ENCODE data around the gene SPRR2G. TPM values are rescaled to one million over a fixed set of nuclear protein-coding genes. Genes with fewer than 3 reads are reported as not detected.
"Not testable (repeated sequence)": the region's sequence is repeated elsewhere in the genome, so short reads cannot be mapped to it uniquely, and the experiment has no call there.

SPRR2G gene
- not detected for total RNA-seq
- long read RNA-seq, donor 1 = 0 reads
- long read RNA-seq, donor 2 = 0 reads

DNA sequence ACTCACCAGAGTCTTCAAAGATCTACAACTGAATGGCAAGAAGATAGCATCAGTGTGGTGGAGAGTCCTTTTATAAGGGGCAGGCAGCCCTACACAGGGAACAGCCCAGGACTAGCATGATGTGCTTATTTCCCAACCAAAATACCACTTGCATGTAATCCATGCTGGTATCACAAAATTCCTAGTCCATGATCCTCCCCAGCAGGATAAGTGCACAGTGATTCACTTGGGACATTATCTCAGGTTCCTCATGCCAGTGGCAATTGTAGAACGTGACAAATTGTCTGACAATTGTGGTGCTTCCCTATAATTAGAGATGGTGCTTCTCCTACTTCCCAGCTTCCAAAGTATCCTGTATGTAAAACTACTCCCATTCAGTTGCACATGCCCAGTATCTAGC is at the start of gene SPRR2G:
Gene SPRR2G (minus strand): TSS at position 45 of the 400 bp plus-strand sequence. CDS start 780 bp downstream, outside the sequence.
- H3K4me3 ChIP-seq = no peak within 1 kb of the TSS
- ATAC-seq (no peak), DNase-seq (no peak)
- no peak for TF ChIP-seq CTCF (IDR thresholded peaks at IDR 0.05)
- H3K36me3 ChIP-seq (ENCODE audit: low read depth) = no peaks in the 10 kb centered on the region
- no peaks in the 10 kb centered on the region for H3K9me3 ChIP-seq
- intact Hi-C loops (cut with DNase I, micrococcal nuclease) = no loop called here
- no peaks in the 10 kb centered on the region for H3K4me1 ChIP-seq (ENCODE audit: low read depth)

DNA sequence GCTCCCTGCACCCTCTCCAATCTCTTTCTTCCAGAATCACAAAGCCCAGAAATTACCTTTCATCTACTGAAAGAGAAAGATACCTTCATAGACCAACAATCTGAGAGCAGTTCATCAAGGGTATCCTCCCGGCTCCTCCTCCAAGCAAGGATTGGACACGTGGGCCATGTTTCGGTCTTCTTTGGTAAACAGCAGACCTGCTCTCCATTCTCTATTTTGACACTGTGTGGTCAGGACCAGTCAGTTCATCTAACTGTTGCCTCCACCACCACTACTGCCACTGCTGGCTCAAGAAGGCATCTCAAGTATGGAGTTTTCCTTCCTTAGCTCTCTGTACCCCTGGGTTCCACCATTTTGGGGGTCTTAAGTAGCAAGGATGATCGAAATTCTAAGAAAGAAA is 44.5 kb upstream of the SPRR2G start:
- Histone ChIP-seq H3K9me3 (no peaks in the 10 kb centered on the region), H3K4me1 (ENCODE audit: low read depth) (no peaks in the 10 kb centered on the region), H3K4me3 (no peak overlapping the region), H3K36me3 (ENCODE audit: low read depth) (no peaks in the 10 kb centered on the region)
- no peak for DNase-seq
- intact Hi-C loops (cut with DNase I, micrococcal nuclease) = no loop called here
- TF ChIP-seq CTCF (IDR thresholded peaks at IDR 0.05) = no peak
- ATAC-seq = no peak

- intact Hi-C loops (cut with DNase I, micrococcal nuclease) = no loop called here
- H3K36me3 ChIP-seq (ENCODE audit: low read depth) = no peaks in the 10 kb centered on the region
- no peaks in the 10 kb centered on the region for H3K9me3 ChIP-seq
- no peaks in the 10 kb centered on the region for H3K4me1 ChIP-seq (ENCODE audit: low read depth)
- no peak for DNase-seq
- no peak overlapping the region for H3K4me3 ChIP-seq
- TF ChIP-seq CTCF (IDR thresholded peaks at IDR 0.05) = no peak
- ATAC-seq = no peak
These were observed 43.8 kb upstream of the SPRR2G start for GRCh38 chr1:153194331-153195050.

GRCh38 chr1:153192697-153193096 is 42.0 kb upstream of the SPRR2G start:
- no peak for DNase-seq
- no peak for ATAC-seq

DNA sequence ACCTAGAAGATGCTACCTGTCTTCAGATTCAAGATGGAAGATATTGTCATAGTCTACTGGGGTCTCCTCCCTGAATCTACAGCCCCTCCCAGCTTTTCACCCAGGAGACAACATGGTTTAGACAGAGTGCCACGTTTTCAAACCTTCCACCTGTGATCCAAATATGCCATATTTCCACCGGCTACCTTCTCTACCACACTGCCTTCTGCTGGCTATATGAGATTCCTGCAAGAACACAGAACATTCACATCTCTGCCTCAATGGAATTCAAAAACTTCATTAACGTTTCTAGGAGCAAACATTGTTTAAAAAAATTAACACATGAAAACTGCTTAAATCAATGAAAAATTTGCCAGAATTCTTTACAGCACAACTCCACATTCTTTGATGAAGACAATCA is 39.7 kb upstream of the SPRR2G start:
- intact Hi-C loops (cut with DNase I, micrococcal nuclease) = no loop called here
- no peak overlapping the region for H3K4me3 ChIP-seq
- no peak for TF ChIP-seq CTCF (IDR thresholded peaks at IDR 0.05)
- DNase-seq (no peak), ATAC-seq (no peak)
- no peaks in the 10 kb centered on the region for H3K36me3 ChIP-seq (ENCODE audit: low read depth)
- no peaks in the 10 kb centered on the region for H3K9me3 ChIP-seq
- no peaks in the 10 kb centered on the region for H3K4me1 ChIP-seq (ENCODE audit: low read depth)

More at GRCh38 chr1:153192697-153193096, 42.0 kb upstream of the SPRR2G start:
- Histone ChIP-seq H3K4me3 (no peak overlapping the region), H3K36me3 (ENCODE audit: low read depth) (no peaks in the 10 kb centered on the region), H3K4me1 (ENCODE audit: low read depth) (no peaks in the 10 kb centered on the region), H3K9me3 (no peaks in the 10 kb centered on the region)
- TF ChIP-seq CTCF (IDR thresholded peaks at IDR 0.05) = no peak
- intact Hi-C loops (cut with DNase I, micrococcal nuclease) = no loop called here

- ATAC-seq = not testable (repeated sequence)
These were observed 37.6 kb upstream of the SPRR2G start for GRCh38 chr1:153188301-153188700.

More at GRCh38 chr1:153188301-153188700, 37.6 kb upstream of the SPRR2G start:
- H3K4me3 ChIP-seq; H3K9me3 ChIP-seq; H3K36me3 ChIP-seq (ENCODE audit: low read depth); intact Hi-C loops (cut with DNase I, micrococcal nuclease); H3K4me1 ChIP-seq (ENCODE audit: low read depth); DNase-seq: not testable (repeated sequence)
